DOHH2 (cell line): ENCODE data around the gene PEX10.

Experiments used
- CTCF ChIP-seq: fragments of 200-600 bp; sonication (generic); IDR thresholded peaks from one replicate; pipeline ENCODE4 v1.5.1; 2014; ENCODE audit warnings: antibody characterized with exemption, mild to moderate bottlenecking, low read depth, low read length; ENCODE audit not compliant: poor library complexity, severe bottlenecking
- EZH2phosphoT487 ChIP-seq: fragments of 200-600 bp; sonication (generic); IDR thresholded peaks from 2 replicates; pipeline ENCODE4 v1.6.1; 2017; ENCODE audit warnings: borderline replicate concordance, mild to moderate bottlenecking, antibody characterized with exemption, low read length, moderate library complexity, mixed read lengths

GRCh38 chr1:2396059-2396458, 16.3 kb downstream of the PEX10 start:
- TF ChIP-seq CTCF (no peak), EZH2phosphoT487 (no peak)
